LNCAP (cell line): ENCODE measurements around the gene ASPSCR1.

Experiments
- TF ChIP-seq, protein P1 (sequence below): fragments of 450-650 bp; IDR thresholded peaks from 2 replicates; pipeline ENCODE4 v1.5.1; 2017; ENCODE audit warnings: mild to moderate bottlenecking

The ASPSCR1 gene

DNA sequence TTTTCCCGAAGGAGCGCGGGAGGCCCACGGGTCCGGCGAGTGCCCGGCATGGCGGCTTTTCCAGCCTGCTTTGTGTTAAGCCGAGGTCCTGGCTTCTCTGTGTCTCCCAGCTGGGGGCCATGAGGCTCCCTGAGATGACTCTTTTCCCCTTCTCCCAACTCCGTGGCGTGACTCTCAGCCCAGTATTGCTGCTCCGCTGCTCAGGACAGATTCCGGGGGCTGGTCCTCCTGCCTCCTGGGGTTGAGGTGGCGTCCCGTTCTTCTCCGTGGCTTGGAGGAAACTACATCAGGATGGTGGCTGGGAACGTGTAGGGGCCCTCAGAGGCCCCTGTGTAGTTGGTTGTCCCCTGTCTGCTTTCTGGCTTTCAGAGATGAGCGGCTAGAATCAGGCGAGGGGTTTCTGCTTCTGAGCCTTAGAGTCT is 75.2 kb downstream of the ASPSCR1 start:
- TF ChIP-seq, protein P1, sequence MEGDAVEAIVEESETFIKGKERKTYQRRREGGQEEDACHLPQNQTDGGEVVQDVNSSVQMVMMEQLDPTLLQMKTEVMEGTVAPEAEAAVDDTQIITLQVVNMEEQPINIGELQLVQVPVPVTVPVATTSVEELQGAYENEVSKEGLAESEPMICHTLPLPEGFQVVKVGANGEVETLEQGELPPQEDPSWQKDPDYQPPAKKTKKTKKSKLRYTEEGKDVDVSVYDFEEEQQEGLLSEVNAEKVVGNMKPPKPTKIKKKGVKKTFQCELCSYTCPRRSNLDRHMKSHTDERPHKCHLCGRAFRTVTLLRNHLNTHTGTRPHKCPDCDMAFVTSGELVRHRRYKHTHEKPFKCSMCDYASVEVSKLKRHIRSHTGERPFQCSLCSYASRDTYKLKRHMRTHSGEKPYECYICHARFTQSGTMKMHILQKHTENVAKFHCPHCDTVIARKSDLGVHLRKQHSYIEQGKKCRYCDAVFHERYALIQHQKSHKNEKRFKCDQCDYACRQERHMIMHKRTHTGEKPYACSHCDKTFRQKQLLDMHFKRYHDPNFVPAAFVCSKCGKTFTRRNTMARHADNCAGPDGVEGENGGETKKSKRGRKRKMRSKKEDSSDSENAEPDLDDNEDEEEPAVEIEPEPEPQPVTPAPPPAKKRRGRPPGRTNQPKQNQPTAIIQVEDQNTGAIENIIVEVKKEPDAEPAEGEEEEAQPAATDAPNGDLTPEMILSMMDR, result no peak

DNA sequence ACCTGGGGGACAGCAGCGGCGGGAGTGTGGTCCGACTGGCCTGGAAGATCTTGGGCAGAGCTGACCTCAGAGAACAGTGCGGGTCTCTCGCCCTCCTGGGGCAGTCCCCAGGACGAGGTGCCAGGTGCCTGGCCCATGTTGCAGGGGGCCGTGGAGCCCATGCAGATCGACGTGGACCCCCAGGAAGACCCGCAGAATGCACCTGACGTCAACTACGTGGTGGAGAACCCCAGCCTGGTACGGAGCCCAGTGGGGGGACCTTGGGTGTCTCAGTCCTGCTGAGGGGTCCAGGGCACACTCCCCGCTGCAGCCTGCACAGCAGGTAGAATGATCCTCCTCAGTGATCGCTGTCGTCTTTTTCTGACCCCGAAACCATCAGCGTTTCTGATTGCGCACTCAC is 75.7 kb downstream of the ASPSCR1 start:
- TF ChIP-seq, protein P1, result no peak

DNA sequence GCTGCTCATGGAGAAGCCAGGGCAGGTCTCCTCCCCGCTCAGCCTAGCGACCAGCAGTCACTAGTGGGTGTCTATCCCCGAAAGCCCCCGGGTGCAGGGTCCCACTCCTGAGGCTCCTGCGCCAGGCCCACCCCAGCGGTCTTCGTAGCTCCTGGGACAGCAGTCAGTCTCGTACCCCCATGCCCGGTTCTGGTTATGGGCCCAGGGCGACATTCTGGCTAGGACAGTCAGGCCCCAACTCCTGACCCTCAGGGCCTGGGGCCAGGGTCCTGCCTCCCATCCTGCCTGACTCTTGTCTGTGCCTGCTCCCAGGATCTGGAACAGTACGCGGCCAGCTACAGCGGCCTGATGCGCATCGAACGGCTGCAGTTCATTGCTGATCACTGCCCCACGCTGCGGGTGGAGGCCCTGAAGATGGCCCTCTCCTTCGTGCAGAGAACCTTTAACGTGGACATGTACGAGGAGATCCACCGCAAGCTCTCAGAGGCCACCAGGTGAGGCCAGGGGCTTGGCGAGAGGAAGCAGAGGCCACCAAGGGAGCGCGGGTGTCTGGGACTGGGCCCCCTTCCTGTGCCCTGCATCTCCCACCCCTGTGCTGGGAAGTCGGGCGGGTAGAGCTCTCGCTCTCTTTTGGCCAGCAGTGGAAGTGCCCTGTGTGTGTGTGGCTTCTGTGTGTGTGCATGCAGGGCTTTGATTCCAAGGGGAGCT is 76.3 kb downstream of the ASPSCR1 start:
- TF ChIP-seq, protein P1, result no peak

DNA sequence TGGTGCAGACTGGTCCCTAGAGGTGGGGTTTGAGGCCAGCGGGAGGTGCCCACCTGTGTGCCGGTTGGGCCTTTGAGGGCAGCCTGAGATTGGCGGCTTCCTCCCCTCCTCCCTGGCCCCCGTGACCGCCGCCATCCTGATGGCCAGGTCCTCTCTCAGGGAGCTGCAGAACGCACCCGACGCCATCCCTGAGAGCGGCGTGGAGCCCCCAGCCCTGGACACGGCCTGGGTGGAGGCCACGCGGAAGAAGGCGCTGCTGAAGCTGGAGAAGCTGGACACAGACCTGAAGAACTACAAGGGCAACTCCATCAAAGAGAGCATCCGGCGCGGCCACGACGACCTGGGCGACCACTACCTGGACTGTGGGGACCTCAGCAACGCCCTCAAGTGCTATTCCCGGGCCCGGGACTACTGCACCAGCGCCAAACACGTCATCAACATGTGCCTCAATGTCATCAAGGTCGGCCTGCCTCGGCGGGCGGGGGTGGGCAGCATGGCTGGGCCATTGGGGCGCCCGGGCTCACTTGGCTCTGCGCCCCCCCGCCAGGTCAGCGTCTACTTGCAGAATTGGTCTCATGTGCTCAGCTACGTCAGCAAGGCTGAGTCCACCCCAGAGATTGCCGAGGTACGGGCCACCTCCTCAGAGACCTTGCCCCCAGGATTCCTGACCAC is 77.1 kb downstream of the ASPSCR1 start:
- TF ChIP-seq, protein P1, result no peak

DNA sequence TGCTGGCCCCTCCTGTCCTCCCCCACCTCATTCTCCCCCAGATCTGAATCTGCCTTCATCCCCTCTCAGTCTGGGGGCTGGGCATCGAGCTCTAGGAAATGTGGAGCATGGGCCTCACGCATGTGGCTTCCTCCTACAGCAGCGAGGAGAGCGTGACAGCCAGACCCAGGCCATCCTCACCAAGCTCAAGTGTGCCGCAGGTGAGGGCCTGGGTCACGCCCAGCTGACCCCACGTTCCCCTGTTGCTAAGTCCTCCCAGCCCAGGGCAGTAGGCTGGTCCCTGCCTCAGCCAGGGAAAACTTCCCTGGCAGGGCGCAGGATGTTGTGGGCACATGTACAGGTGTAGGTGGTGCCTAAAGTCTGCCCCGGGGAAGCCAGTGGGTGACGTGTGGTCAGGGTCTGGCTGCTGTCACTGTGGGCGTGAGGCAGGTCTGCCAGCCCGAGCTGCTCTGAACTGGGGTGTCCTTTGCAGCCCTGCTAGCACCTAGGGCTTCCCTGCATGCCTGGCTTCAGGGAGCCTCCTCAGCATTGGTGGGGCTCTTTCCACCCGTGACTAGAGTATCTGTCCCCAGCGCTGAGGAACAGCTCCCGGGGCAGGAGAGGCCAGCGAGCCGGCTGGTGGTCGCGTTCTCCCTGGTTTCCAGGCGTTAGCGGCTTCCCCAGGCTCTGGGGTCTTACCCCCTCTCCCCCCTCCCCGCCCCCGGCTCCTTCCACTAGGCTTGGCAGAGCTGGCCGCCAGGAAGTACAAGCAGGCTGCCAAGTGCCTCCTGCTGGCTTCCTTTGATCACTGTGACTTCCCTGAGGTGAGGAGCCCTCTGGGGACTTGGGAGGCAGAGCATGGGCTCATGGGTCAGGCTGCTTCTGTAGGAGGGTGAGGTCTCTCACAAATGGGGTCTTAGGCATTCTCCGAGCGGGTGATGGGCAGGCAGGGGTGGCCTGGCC is 77.9 kb downstream of the ASPSCR1 start:
- TF ChIP-seq, protein P1, result no peak

DNA sequence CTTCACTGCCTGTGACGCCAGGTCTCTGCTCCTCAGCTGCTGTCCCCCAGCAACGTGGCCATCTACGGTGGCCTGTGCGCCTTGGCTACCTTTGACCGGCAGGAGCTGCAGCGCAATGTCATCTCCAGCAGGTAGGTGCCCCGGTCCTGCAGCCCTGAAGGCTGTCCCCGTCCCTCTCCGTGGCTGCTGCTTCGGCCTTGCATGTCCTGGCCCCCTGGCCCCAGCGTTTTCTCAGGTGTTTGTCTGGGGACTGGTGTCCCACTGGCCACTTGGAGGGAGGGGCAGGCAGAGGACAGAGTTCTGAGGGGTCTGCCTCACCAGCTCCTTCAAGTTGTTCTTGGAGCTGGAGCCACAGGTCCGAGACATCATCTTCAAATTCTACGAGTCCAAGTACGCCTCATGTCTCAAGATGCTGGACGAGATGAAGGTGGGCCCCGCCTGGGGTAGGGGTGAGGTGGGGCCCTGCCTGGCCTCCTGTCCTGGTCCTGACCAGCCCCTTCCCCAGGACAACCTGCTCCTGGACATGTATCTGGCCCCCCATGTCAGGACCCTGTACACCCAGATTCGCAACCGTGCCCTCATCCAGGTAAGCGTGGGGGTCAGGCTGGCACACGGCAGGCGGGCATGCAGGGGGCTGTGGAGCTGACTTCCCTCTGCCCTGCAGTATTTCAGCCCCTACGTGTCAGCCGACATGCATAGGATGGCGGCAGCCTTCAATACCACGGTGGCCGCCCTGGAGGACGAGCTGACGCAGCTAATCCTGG is 78.7 kb downstream of the ASPSCR1 start:
- TF ChIP-seq, protein P1, result no peak
